Astrocyte of the spinal cord (primary cell): ENCODE measurements around the gene C4BPA.

ENCODE experiments used
- DNase-seq: peaks from one replicate; pipeline ENCODE4 v3.0.0; 2011; ENCODE audit warnings: low read depth, low spot score
- H3K4me3 ChIP-seq: 2 replicates; pipeline ENCODE4 v1.5.1; 2011; ENCODE audit warnings: low read depth, mild to moderate bottlenecking, low read length, moderate library complexity
- CTCF ChIP-seq: IDR thresholded peaks from 2 replicates; pipeline ENCODE4 v1.5.1; 2012; ENCODE audit warnings: low read depth, mild to moderate bottlenecking, low read length, inconsistent platforms
- in situ Hi-C: cut with HindIII; loops from 2 replicates; pipeline ENCODE4 v1.10.0; 2017; ENCODE audit warnings: low sequenced_read_pairs

Gene C4BPA

GRCh38 chr1:207059881-207060280, 44.2 kb upstream of the C4BPA start:
- no peak for TF ChIP-seq CTCF
- H3K4me3 ChIP-seq: no peak overlapping the region
- DNase-seq: no peak
- in situ Hi-C loops: no loop called here

GRCh38 chr1:207060596-207060995, 43.4 kb upstream of the C4BPA start:
- DNase-seq: no peak
- TF ChIP-seq CTCF: no peak
- no peak overlapping the region for H3K4me3 ChIP-seq
- in situ Hi-C loops: no loop called here

- no peak for TF ChIP-seq CTCF
- in situ Hi-C loops: no loop called here
- DNase-seq: no peak
- no peak overlapping the region for H3K4me3 ChIP-seq
Measured at GRCh38 chr1:207062058-207062457, 42.0 kb upstream of the C4BPA start.

GRCh38 chr1:207063014-207063413, 41.0 kb upstream of the C4BPA start:
- no peak overlapping the region for H3K4me3 ChIP-seq
- DNase-seq: no peak
- no peak for TF ChIP-seq CTCF
- in situ Hi-C loops: no loop called here

- H3K4me3 ChIP-seq: no peak overlapping the region
- no peak for DNase-seq
- TF ChIP-seq CTCF: no peak
- in situ Hi-C loops: no loop called here
Measured at GRCh38 chr1:207064561-207064960, 39.5 kb upstream of the C4BPA start.

GRCh38 chr1:207067185-207067584, 36.8 kb upstream of the C4BPA start:
- H3K4me3 ChIP-seq: no peak overlapping the region
- DNase-seq: no peak
- in situ Hi-C loops: no loop called here
- no peak for TF ChIP-seq CTCF

GRCh38 chr1:207067665-207068064, 36.4 kb upstream of the C4BPA start:
- H3K4me3 ChIP-seq: no peak overlapping the region
- no peak for DNase-seq
- in situ Hi-C loops: no loop called here
- no peak for TF ChIP-seq CTCF
